MCF 10A (cell line): ENCODE data around the gene GON4L. TPM values are rescaled to one million over a fixed set of nuclear protein-coding genes. Genes with fewer than 3 reads are reported as not detected.
"Not testable (repeated sequence)": the region's sequence is repeated elsewhere in the genome, so short reads cannot be mapped to it uniquely, and the experiment has no call there.

Source experiments
- BruUV-seq: library from RNA; stranded (reverse); fragments of 400-500 nt; replicated peaks from 2 replicates; lab custom pipeline; 2021; lab: Mats Ljungman, UMichigan
- CTCF ChIA-PET: fragments of 300-600 bp; sonication (Branson Sonifier 250); formaldehyde crosslinking; extraction: SDS; loops from one replicate; lab custom pipeline; 2021; ENCODE audit warnings: antibody characterized with exemption, inconsistent platforms; lab: Yijun Ruan, JAX
- POLR2A ChIA-PET: fragments of 300-600, 350-650 bp; sonication (Branson Sonifier 250); formaldehyde crosslinking; extraction: SDS; loops from one replicate; lab custom pipeline; 2020; ENCODE audit warnings: antibody characterized with exemption, inconsistent platforms; lab: Yijun Ruan, JAX
- DNase-seq: peaks from one replicate; pipeline ENCODE4 v3.0.0-alpha.2; 2018; ENCODE audit not compliant: unreplicated experiment
- H3K27ac Mint-ChIP-seq: one replicate; pipeline ENCODE4 v1.8.0; 2022; ENCODE audit warnings: mild to moderate bottlenecking, low read depth, mixed read lengths; ENCODE audit not compliant: unreplicated experiment
- H3K27me3 Mint-ChIP-seq: one replicate; pipeline ENCODE4 v1.8.0; 2022; ENCODE audit warnings: mixed read lengths; ENCODE audit not compliant: insufficient read depth, unreplicated experiment
- H3K36me3 Mint-ChIP-seq: one replicate; pipeline ENCODE4 v1.8.0; 2022; ENCODE audit warnings: mild to moderate bottlenecking, moderate library complexity, mixed read lengths; ENCODE audit not compliant: insufficient read depth, unreplicated experiment
- H3K4me1 Mint-ChIP-seq: one replicate; pipeline ENCODE4 v1.8.0; 2022; ENCODE audit warnings: mixed read lengths; ENCODE audit not compliant: insufficient read depth, unreplicated experiment
- H3K4me3 Mint-ChIP-seq: one replicate; pipeline ENCODE4 v1.8.0; 2022; ENCODE audit warnings: mild to moderate bottlenecking, moderate library complexity, mixed read lengths; ENCODE audit not compliant: unreplicated experiment
- H3K9me3 Mint-ChIP-seq: one replicate; pipeline ENCODE4 v1.8.0; 2022; ENCODE audit warnings: mixed read lengths; ENCODE audit not compliant: unreplicated experiment
- CTCF ChIP-seq: fragments of 200-600 bp; IDR thresholded peaks from one replicate; pipeline ENCODE4 v1.8.0; 2022; ENCODE audit warnings: antibody characterized with exemption, mild to moderate bottlenecking; ENCODE audit not compliant: unreplicated experiment
- intact Hi-C: fragments of 100-400 bp; cut with micrococcal nuclease; formaldehyde crosslinking; loops from 2 replicates; pipeline ENCODE4 v1.14.1; 2022
- total RNA-seq: library from RNA; stranded (reverse); gene quantifications from 2 replicates; pipeline ENCODE4 v1.2.3, GENCODE V29; 2022

GON4L gene
- total RNA-seq, 1 experiment from 2014 or later: 60.1 TPM

GRCh38 chr1:155719703-155720102, 137.3 kb downstream of the GON4L start:
- no peak overlapping the region for H3K27ac Mint-ChIP-seq
- DNase-seq: no peak
- H3K36me3 Mint-ChIP-seq: peaks cover 93% of the 10 kb centered on the region
- no peaks in the 10 kb centered on the region for H3K27me3 Mint-ChIP-seq
- no peaks in the 10 kb centered on the region for H3K9me3 Mint-ChIP-seq
- H3K4me3 Mint-ChIP-seq: no peak overlapping the region
- ChIA-PET CTCF (interaction anchor here (0.6 to 1.0 kb wide), 4 partner anchors 9 to 469 kb away, joined by 3 to 4 read pairs (median 4); no protein-coding TSS in a partner anchor), POLR2A (interaction anchor here (0.6 kb wide), 2 partner anchors 29 to 140 kb away, joined by 3 to 4 read pairs; partner anchors contain the start of gene SYT11)
- intact Hi-C loops: loop anchor here (10.0 kb wide), 1 partner anchor 265 kb away; no protein-coding TSS in a partner anchor
- no peak for TF ChIP-seq CTCF
- no TSS peak for BruUV-seq
- no peaks in the 10 kb centered on the region for H3K4me1 Mint-ChIP-seq

GRCh38 chr1:155718524-155719115, 138.4 kb downstream of the GON4L start:
- CTCF ChIA-PET: interaction anchor here (0.6 to 1.3 kb wide), 6 partner anchors 8 to 1157 kb away, joined by 3 to 5 read pairs (median 3); no protein-coding TSS in a partner anchor
- H3K4me3 Mint-ChIP-seq, H3K27me3 Mint-ChIP-seq, DNase-seq, POLR2A ChIA-PET, H3K9me3 Mint-ChIP-seq, H3K4me1 Mint-ChIP-seq, BruUV-seq, intact Hi-C loops, H3K27ac Mint-ChIP-seq: not testable (repeated sequence)
- peaks cover 92% of the 10 kb centered on the region for H3K36me3 Mint-ChIP-seq

- H3K36me3 Mint-ChIP-seq: peaks cover 92% of the 10 kb centered on the region
- CTCF ChIA-PET: interaction anchor here (0.7 to 1.3 kb wide), 2 partner anchors 12 to 27 kb away, joined by 3 to 4 read pairs; no protein-coding TSS in a partner anchor
These were observed 140.0 kb downstream of the GON4L start for GRCh38 chr1:155717041-155717440.

GRCh38 chr1:155715777-155716176, 141.2 kb downstream of the GON4L start:
- CTCF ChIA-PET: interaction anchor here (0.6 to 1.4 kb wide), 9 partner anchors 8 to 1111 kb away, joined by 3 to 5 read pairs (median 3); no protein-coding TSS in a partner anchor

More at GRCh38 chr1:155717041-155717440, 140.0 kb downstream of the GON4L start:
- no peak for TF ChIP-seq CTCF
- BruUV-seq: no TSS peak
- H3K4me1 Mint-ChIP-seq: no peaks in the 10 kb centered on the region
- H3K9me3 Mint-ChIP-seq: no peaks in the 10 kb centered on the region
- intact Hi-C loops: no loop called here
- H3K27me3 Mint-ChIP-seq: no peaks in the 10 kb centered on the region
- H3K4me3 Mint-ChIP-seq: no peak overlapping the region
- no peak overlapping the region for H3K27ac Mint-ChIP-seq
- POLR2A ChIA-PET: interaction anchor here (0.6 to 1.1 kb wide), 3 partner anchors 25 to 1568 kb away, joined by 3 read pairs; no protein-coding TSS in a partner anchor
- no peak for DNase-seq

GRCh38 chr1:155715056-155715455, 142.0 kb downstream of the GON4L start:
- H3K27me3 Mint-ChIP-seq, H3K4me1 Mint-ChIP-seq, intact Hi-C loops, H3K4me3 Mint-ChIP-seq, H3K9me3 Mint-ChIP-seq, POLR2A ChIA-PET, H3K27ac Mint-ChIP-seq, BruUV-seq, DNase-seq: not testable (repeated sequence)
- peaks cover 88% of the 10 kb centered on the region for H3K36me3 Mint-ChIP-seq
- CTCF ChIA-PET: interaction anchor here (0.6 to 1.4 kb wide), 13 partner anchors 9 to 547 kb away, joined by 3 to 5 read pairs (median 3); no protein-coding TSS in a partner anchor

More at GRCh38 chr1:155715777-155716176, 141.2 kb downstream of the GON4L start:
- intact Hi-C loops: no loop called here
- H3K27me3 Mint-ChIP-seq: no peaks in the 10 kb centered on the region
- DNase-seq: no peak
- no peak overlapping the region for H3K4me3 Mint-ChIP-seq
- TF ChIP-seq CTCF: no peak
- H3K36me3 Mint-ChIP-seq: peaks cover 89% of the 10 kb centered on the region
- no peaks in the 10 kb centered on the region for H3K4me1 Mint-ChIP-seq
- POLR2A ChIA-PET: interaction anchor here (1.0 kb wide), 1 partner anchor 20 kb away, joined by 4 read pairs; no protein-coding TSS in a partner anchor
- no peaks in the 10 kb centered on the region for H3K9me3 Mint-ChIP-seq
- no peak overlapping the region for H3K27ac Mint-ChIP-seq
- BruUV-seq: no TSS peak
